CD4-positive, alpha-beta T cell treated with Interleukin-10 for 1 hour (primary cell): ENCODE measurements around the gene LPP.
"Not testable (repeated sequence)": the region's sequence is repeated elsewhere in the genome, so short reads cannot be mapped to it uniquely, and the experiment has no call there.

ENCODE experiments used
- DNase-seq: peaks from one replicate; pipeline ENCODE4 v3.0.0-alpha.2; 2020

LPP gene

GRCh38 chr3:188697127-188697526 is 543.2 kb downstream of the LPP start:
- DNase-seq, result no peak

GRCh38 chr3:188698436-188698835 is 544.5 kb downstream of the LPP start:
- DNase-seq, result no peak

GRCh38 chr3:188700501-188700900 is 546.5 kb downstream of the LPP start:
- no peak for DNase-seq

GRCh38 chr3:188700918-188701317 is 547.0 kb downstream of the LPP start:
- DNase-seq, result no peak

GRCh38 chr3:188701485-188701969 is 547.6 kb downstream of the LPP start:
- DNase-seq, result no peak

- DNase-seq, result not testable (repeated sequence)
These were observed 548.1 kb downstream of the LPP start for GRCh38 chr3:188702028-188702427.

- no peak for DNase-seq
These were observed 552.2 kb downstream of the LPP start for GRCh38 chr3:188706176-188706575.

- no peak for DNase-seq
These were observed 552.6 kb downstream of the LPP start for GRCh38 chr3:188706599-188706998.

- DNase-seq, result no peak
These were observed 553.7 kb downstream of the LPP start for GRCh38 chr3:188707381-188708288.

GRCh38 chr3:188711881-188712247 is 557.9 kb downstream of the LPP start:
- no peak for DNase-seq

- no peak for DNase-seq
These were observed 558.4 kb downstream of the LPP start for GRCh38 chr3:188712248-188712924.

- no peak for DNase-seq
These were observed 559.0 kb downstream of the LPP start for GRCh38 chr3:188712991-188713390.

GRCh38 chr3:188719545-188719944 is 565.6 kb downstream of the LPP start:
- DNase-seq, result no peak

- no peak for DNase-seq
These were observed 566.3 kb downstream of the LPP start for GRCh38 chr3:188720215-188720614.

GRCh38 chr3:188720636-188721035 is 566.7 kb downstream of the LPP start:
- DNase-seq, result no peak

GRCh38 chr3:188721312-188721711 is 567.4 kb downstream of the LPP start:
- no peak for DNase-seq

GRCh38 chr3:188721990-188722389 is 568.0 kb downstream of the LPP start:
- no peak for DNase-seq

GRCh38 chr3:188722963-188723362 is 569.0 kb downstream of the LPP start:
- DNase-seq, result no peak

- DNase-seq, result no peak
These were observed 573.1 kb downstream of the LPP start for GRCh38 chr3:188727052-188727451.

- no peak for DNase-seq
These were observed 574.5 kb downstream of the LPP start for GRCh38 chr3:188728371-188728896.

- DNase-seq, result no peak
These were observed 575.5 kb downstream of the LPP start for GRCh38 chr3:188729422-188729821.

- DNase-seq, result no peak
These were observed 580.4 kb downstream of the LPP start for GRCh38 chr3:188734395-188734794.

GRCh38 chr3:188739511-188739910 is 585.6 kb downstream of the LPP start:
- DNase-seq, result no peak

- DNase-seq, result no peak
These were observed 586.1 kb downstream of the LPP start for GRCh38 chr3:188740010-188740409.
